ENCODE measurements around the gene RPL18. TPM values are rescaled to one million over a fixed set of nuclear protein-coding genes. Genes with fewer than 3 reads are reported as not detected.
A peak's percentile ranks its signal among the peaks of the same experiment; 100 is the strongest.

Gene RPL18
- total RNA-seq, 1 donor from 2014 or later: 2,225 TPM

DNA sequence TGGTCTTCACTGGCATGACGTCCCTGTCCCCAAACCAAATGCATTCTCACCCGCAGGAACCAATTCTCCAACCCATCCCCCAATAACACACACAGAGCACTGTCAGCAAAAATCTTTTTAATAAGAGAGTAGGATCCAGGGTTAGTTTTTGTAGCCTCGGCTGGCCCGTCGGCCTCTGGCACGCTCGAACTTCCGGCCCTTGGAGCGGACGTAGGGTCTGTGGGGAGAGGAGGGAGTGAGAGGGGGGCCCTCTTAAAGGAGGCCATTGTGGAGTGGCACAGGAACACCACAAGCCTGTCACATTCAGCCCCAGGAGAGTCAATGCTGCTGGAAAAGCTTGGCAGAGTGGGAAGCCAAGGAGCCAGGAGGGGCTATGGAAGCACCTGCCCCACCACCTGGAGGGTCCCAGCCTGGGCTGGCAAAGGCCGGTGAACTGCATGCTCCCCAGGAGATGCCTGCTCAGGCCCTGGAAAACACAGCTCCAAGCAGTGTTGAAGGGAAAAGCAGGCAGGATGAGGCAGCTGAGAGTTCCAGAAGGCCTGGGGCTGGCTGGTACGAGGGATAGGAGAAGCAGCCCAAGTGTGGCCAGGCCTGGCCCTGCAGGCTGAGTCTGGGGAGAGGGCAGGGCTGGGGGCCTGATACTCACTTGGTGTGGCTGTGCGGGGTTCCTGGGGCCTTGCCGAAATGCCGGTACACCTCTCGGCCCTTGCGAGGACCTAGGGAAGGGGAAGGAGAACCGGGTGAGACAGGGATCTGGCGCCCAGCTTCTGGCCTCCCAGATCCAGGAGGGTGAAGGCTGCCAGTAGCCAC lies 3.5 kb downstream of the RPL18 start:
- Histone ChIP-seq H3K4me3 (ENCODE audit: low read length in 3 of 3) (no peak overlapping the region), H3K36me3 (ENCODE audit: control insufficient read depth in 3 of 3, insufficient read depth in 3 of 3, low read length in 3 of 3) (peaks cover 22 to 30% (median 29%) of the 10 kb centered on the region in 3 donors), H3K9me3 (ENCODE audit: control insufficient read depth in 3 of 3, low read length in 3 of 3) (no peaks in the 10 kb centered on the region), H3K27me3 (ENCODE audit: control insufficient read depth in 3 of 3, insufficient read depth in 3 of 3, low read length in 3 of 3) (no peaks in the 10 kb centered on the region), H3K4me1 (ENCODE audit: control insufficient read depth in 3 of 3, insufficient read depth in 3 of 3, low read length in 3 of 3) (peaks cover 47 to 71% (median 60%) of the 10 kb centered on the region in 3 donors), H3K9ac (ENCODE audit: low read depth in 1 of 3, low read length in 3 of 3) (no peak overlapping the region), H3K27ac (ENCODE audit: low read depth, low read length) (no peak overlapping the region)

DNA sequence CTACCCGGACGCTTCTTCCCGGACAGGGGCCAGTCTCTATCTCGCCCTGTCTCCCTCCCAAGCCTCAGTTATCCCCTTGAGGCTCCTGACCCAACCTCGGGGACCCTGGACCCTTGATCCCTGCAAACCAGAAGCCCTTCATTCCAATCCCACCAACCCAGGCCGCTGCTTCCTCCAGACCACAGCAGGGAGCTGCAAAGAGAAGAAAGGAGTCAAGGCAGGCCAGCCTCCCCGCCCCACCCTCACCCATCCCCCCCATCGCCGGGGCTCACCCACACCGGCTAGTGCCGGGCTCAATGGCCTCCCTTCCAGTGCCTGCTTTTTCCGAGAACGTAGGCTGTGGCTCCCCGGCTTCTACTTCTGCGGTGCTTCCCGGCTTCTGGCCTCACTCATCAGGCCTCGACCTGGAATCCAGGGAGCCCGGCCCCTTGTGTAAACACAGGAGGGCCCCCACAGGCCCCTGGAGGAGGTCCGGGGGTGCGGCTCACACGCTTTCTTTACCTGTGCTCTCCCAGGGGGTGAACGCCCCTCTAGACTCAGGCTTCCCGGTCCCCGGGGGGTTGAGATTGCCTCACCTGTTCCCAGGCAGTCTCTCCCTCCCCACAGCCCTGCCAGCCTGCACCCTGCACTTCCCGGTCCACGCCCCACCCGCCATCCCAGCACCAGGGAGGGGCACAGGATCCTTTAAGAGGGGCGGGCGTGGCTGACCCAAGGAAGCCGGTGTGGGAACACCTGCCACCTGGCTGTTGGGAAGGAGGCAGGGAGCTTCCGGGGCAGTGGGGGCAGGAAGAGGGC lies 4.3 kb downstream of the RPL18 start, which contains the start of gene FAM83E:
TSS of gene FAM83E (minus strand) at position 641 of the 795 bp plus-strand sequence. CDS start 1,704 bp downstream, outside the sequence.
- peaks cover 41 to 64% (median 53%) of the 10 kb centered on the region in 3 donors for H3K4me1 ChIP-seq (ENCODE audit: control insufficient read depth in 3 of 3, insufficient read depth in 3 of 3, low read length in 3 of 3)
- H3K36me3 ChIP-seq (ENCODE audit: control insufficient read depth in 3 of 3, insufficient read depth in 3 of 3, low read length in 3 of 3): peaks cover 22 to 30% (median 29%) of the 10 kb centered on the region in 3 donors
- no peaks in the 10 kb centered on the region for H3K9me3 ChIP-seq (ENCODE audit: control insufficient read depth in 3 of 3, low read length in 3 of 3)
- H3K27me3 ChIP-seq (ENCODE audit: control insufficient read depth in 3 of 3, insufficient read depth in 3 of 3, low read length in 3 of 3): no peaks in the 10 kb centered on the region
- peak within 1 kb of the TSS in 2 of 3 donors; percentile 51 to 79 for H3K9ac ChIP-seq (ENCODE audit: low read depth in 1 of 3, low read length in 3 of 3)
- peak within 1 kb of the TSS in 1 of 3 donors; percentile 13 for H3K4me3 ChIP-seq (ENCODE audit: low read length in 3 of 3)
- H3K27ac ChIP-seq (ENCODE audit: low read depth, low read length): peak within 1 kb of the TSS; percentile 77

DNA sequence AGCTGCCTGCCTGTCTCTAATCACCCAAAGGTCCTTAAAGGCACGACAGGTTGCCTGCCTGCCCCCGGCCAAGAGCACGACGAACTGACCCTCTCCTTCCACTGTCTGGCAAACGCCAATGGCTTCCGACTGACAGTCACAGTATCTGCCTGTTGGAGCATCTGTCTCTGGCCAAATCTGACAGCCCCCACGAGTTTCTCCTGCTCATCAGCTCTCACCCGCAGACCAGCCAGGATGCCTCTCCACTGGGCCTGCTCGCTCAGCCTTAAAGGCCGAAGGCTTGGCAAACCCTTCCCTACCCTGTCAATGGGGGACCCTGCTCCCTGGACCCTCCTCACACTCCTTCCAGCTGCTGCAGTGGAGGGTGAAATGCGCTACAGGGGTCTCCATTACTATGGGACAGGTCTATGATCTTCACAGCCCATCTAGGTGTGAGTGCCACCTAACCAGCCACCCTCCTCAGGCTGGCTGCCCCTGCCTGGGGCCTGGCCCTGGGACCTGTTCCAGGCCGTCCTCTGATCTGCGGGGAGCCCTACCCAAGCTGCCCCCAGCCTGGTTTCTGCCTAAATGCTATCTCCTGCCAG lies 5.0 kb downstream of the RPL18 start:
- H3K27me3 ChIP-seq (ENCODE audit: control insufficient read depth in 3 of 3, insufficient read depth in 3 of 3, low read length in 3 of 3): no peaks in the 10 kb centered on the region
- H3K9me3 ChIP-seq (ENCODE audit: control insufficient read depth in 3 of 3, low read length in 3 of 3): no peaks in the 10 kb centered on the region
- H3K4me3 ChIP-seq (ENCODE audit: low read length in 3 of 3): peak overlapping the region in 1 of 3 donors; percentile 13
- H3K36me3 ChIP-seq (ENCODE audit: control insufficient read depth in 3 of 3, insufficient read depth in 3 of 3, low read length in 3 of 3): peaks cover 22 to 30% (median 29%) of the 10 kb centered on the region in 3 donors
- peak overlapping the region in 2 of 3 donors; percentile 51 to 79 for H3K9ac ChIP-seq (ENCODE audit: low read depth in 1 of 3, low read length in 3 of 3)
- H3K4me1 ChIP-seq (ENCODE audit: control insufficient read depth in 3 of 3, insufficient read depth in 3 of 3, low read length in 3 of 3): peaks cover 41 to 61% (median 51%) of the 10 kb centered on the region in 3 donors
- H3K27ac ChIP-seq (ENCODE audit: low read depth, low read length): peak overlapping the region; percentile 77

DNA sequence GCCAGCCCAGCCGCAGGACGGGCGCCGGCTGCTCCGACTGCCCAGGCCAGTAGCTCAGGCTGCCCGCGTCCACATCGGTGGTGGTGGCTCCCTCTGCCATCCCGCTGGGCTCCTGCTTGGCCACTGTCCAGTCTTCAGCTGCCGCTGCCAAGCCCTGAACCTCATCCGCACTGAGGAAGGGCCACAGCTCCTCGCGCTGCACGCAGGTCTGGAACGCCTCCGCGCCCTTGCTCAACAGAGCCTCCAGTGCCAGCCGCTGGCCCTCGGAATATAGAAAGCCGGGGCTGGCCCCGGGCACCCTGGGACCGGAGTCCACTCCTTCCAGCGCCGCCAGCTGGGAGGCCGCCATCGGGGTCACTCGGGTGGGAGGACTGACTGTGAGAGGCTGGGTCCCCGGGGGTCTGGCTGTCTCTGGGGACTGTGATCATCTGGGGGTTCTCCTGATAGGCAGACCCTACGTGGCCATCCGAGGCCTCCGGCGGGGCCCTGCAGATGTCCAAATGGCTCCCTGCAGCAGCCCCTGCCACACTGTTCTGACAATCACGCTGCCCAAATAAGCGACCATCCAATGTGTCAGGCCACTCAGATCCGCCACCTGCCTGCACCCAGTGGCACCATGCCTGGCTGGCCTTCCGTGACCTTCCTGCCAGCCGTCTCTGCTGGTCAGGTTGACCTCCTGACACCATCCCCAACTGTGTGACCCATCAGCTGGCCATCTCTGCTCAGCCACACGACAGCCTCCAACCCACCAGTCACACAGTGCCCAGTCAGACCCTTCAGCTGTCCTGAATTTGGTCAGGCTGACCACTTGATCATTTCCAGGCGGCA lies 5.7 kb downstream of the RPL18 start:
- no peaks in the 10 kb centered on the region for H3K27me3 ChIP-seq (ENCODE audit: control insufficient read depth in 3 of 3, insufficient read depth in 3 of 3, low read length in 3 of 3)
- peaks cover 22 to 30% (median 29%) of the 10 kb centered on the region in 3 donors for H3K36me3 ChIP-seq (ENCODE audit: control insufficient read depth in 3 of 3, insufficient read depth in 3 of 3, low read length in 3 of 3)
- no peaks in the 10 kb centered on the region for H3K9me3 ChIP-seq (ENCODE audit: control insufficient read depth in 3 of 3, low read length in 3 of 3)
- peaks cover 39 to 54% (median 47%) of the 10 kb centered on the region in 3 donors for H3K4me1 ChIP-seq (ENCODE audit: control insufficient read depth in 3 of 3, insufficient read depth in 3 of 3, low read length in 3 of 3)
- H3K9ac ChIP-seq (ENCODE audit: low read depth in 1 of 3, low read length in 3 of 3): peak overlapping the region; percentile 20 to 79 (median 38)
- H3K4me3 ChIP-seq (ENCODE audit: low read length in 3 of 3): peak overlapping the region in 2 of 3 donors; percentile 32 to 63
- H3K27ac ChIP-seq (ENCODE audit: low read depth, low read length): peak overlapping the region; percentile 77

DNA sequence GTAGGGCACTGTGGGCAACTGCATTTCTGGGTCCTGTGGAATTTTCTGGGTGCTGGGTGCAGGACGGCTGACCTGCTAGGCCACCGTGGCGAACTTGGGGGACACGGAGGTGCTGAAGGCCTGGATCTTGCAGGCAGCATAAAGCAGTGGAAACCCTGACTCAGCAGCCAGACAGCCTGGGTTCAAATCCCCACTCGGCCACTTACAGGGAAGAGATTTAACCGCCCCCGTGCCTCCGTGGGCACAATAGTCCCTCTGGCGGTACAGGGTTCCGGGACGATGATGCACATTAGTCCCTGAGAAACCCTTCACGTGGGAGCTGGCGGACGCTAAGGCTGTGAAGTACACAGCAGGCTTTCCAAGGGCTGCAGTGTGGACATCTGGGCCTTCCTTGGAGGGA lies 7.1 kb downstream of the RPL18 start:
- H3K4me1 ChIP-seq (ENCODE audit: control insufficient read depth in 3 of 3, insufficient read depth in 3 of 3, low read length in 3 of 3): peaks cover 25 to 40% (median 34%) of the 10 kb centered on the region in 3 donors
- peaks cover 15 to 21% (median 20%) of the 10 kb centered on the region in 3 donors for H3K36me3 ChIP-seq (ENCODE audit: control insufficient read depth in 3 of 3, insufficient read depth in 3 of 3, low read length in 3 of 3)
- H3K4me3 ChIP-seq (ENCODE audit: low read length in 3 of 3): no peak overlapping the region
- H3K9me3 ChIP-seq (ENCODE audit: control insufficient read depth in 3 of 3, low read length in 3 of 3): no peaks in the 10 kb centered on the region
- H3K27ac ChIP-seq (ENCODE audit: low read depth, low read length): no peak overlapping the region
- H3K27me3 ChIP-seq (ENCODE audit: control insufficient read depth in 3 of 3, insufficient read depth in 3 of 3, low read length in 3 of 3): no peaks in the 10 kb centered on the region
- no peak overlapping the region for H3K9ac ChIP-seq (ENCODE audit: low read depth in 1 of 3, low read length in 3 of 3)

DNA sequence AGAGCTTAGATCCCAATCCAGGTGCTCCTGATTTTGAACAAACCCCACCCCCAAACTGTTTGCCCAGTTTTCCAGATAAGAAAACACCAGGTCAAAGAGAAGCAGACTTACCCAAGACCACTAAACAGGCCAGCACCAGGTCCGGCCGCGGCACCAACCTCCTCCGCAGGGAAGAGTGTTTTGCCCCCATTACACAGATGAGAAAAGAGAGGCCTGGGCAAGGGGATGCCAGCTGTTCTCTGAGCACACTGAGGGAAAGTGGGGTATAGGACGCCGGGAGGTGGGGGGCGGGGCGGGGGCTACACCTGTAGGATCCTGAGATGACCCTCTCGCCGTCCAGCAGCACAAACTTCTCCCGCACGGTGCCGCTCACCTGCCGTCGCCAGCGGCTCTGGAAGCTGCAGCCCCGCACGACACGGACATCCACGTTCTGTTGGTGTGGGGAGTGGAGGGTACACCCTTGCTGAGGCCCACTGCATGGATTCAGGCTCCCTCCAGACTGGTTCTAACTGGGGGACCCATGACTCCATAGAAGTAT lies 9.3 kb downstream of the RPL18 start:
- no peak overlapping the region for H3K9ac ChIP-seq (ENCODE audit: low read depth in 1 of 3, low read length in 3 of 3)

DNA sequence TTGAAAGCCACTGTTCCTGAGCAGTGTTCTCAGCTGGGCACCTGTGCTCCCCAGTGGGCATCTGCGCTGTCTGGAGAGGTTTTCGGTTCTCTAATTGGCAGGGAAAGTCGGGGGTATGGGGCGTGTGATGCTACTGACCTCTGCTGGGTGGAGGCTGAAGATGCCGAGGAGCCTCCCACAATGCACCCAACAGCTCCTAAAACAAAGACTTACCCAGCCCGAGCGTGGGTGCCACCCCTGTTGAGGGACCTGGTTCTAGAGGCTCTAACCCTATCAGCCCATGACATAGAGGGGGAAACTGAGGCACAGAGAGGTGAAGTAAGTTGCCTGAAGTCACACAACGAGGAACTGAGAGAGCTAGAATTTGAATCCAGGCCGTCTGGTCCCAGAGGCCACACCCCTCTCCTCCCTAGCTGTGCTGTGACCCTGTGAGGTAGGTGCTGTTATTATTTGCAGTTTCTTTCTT lies 10.1 kb downstream of the RPL18 start:
- H3K4me1 ChIP-seq (ENCODE audit: control insufficient read depth in 3 of 3, insufficient read depth in 3 of 3, low read length in 3 of 3): peaks cover 14% of the 10 kb centered on the region in 3 donors
- no peaks in the 10 kb centered on the region for H3K9me3 ChIP-seq (ENCODE audit: control insufficient read depth in 3 of 3, low read length in 3 of 3)
- no peaks in the 10 kb centered on the region for H3K27me3 ChIP-seq (ENCODE audit: control insufficient read depth in 3 of 3, insufficient read depth in 3 of 3, low read length in 3 of 3)
- no peak overlapping the region for H3K4me3 ChIP-seq (ENCODE audit: low read length in 3 of 3)
- no peak overlapping the region for H3K9ac ChIP-seq (ENCODE audit: low read depth in 1 of 3, low read length in 3 of 3)
- H3K36me3 ChIP-seq (ENCODE audit: control insufficient read depth in 3 of 3, insufficient read depth in 3 of 3, low read length in 3 of 3): no peaks in the 10 kb centered on the region
- no peak overlapping the region for H3K27ac ChIP-seq (ENCODE audit: low read depth, low read length)

More for the DNA sequence above, 9.3 kb downstream of the RPL18 start:
- Histone ChIP-seq H3K27me3 (ENCODE audit: control insufficient read depth in 3 of 3, insufficient read depth in 3 of 3, low read length in 3 of 3) (no peaks in the 10 kb centered on the region), H3K36me3 (ENCODE audit: control insufficient read depth in 3 of 3, insufficient read depth in 3 of 3, low read length in 3 of 3) (no peaks in the 10 kb centered on the region), H3K4me3 (ENCODE audit: low read length in 3 of 3) (no peak overlapping the region), H3K27ac (ENCODE audit: low read depth, low read length) (no peak overlapping the region), H3K9me3 (ENCODE audit: control insufficient read depth in 3 of 3, low read length in 3 of 3) (no peaks in the 10 kb centered on the region), H3K4me1 (ENCODE audit: control insufficient read depth in 3 of 3, insufficient read depth in 3 of 3, low read length in 3 of 3) (peaks cover 19 to 22% (median 21%) of the 10 kb centered on the region in 3 donors)

DNA sequence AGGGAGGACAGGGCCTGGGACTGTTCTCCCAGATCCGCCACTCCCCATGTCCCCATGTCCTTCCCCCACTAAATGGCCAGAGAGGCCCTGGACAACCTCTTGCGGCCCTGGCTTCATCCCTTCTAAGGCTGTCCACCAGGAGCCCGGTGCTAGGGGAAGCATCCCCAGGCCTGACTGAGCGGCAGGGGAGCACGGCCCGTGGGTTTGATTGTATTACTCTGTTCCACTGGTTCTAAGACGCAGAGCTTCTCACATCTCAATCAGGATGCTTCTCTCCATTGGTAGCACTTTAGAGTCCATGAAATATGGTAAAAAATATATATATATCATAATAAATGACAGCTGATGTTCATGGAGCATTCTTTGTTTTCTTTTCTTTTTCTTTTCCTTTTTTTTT lies 11.6 kb downstream of the RPL18 start:
- H3K4me1 ChIP-seq (ENCODE audit: control insufficient read depth in 3 of 3, insufficient read depth in 3 of 3, low read length in 3 of 3): peaks cover 0 to 2% (median 0%) of the 10 kb centered on the region in 3 donors
- no peaks in the 10 kb centered on the region for H3K36me3 ChIP-seq (ENCODE audit: control insufficient read depth in 3 of 3, insufficient read depth in 3 of 3, low read length in 3 of 3)
- no peak overlapping the region for H3K9ac ChIP-seq (ENCODE audit: low read depth in 1 of 3, low read length in 3 of 3)
- no peaks in the 10 kb centered on the region for H3K9me3 ChIP-seq (ENCODE audit: control insufficient read depth in 3 of 3, low read length in 3 of 3)
- H3K27ac ChIP-seq (ENCODE audit: low read depth, low read length): no peak overlapping the region
- no peak overlapping the region for H3K4me3 ChIP-seq (ENCODE audit: low read length in 3 of 3)
- no peaks in the 10 kb centered on the region for H3K27me3 ChIP-seq (ENCODE audit: control insufficient read depth in 3 of 3, insufficient read depth in 3 of 3, low read length in 3 of 3)

All from skeletal muscle tissue (tissue), 4 donors.